ENCODE measurements around the gene IGHMBP2.

The IGHMBP2 gene

DNA sequence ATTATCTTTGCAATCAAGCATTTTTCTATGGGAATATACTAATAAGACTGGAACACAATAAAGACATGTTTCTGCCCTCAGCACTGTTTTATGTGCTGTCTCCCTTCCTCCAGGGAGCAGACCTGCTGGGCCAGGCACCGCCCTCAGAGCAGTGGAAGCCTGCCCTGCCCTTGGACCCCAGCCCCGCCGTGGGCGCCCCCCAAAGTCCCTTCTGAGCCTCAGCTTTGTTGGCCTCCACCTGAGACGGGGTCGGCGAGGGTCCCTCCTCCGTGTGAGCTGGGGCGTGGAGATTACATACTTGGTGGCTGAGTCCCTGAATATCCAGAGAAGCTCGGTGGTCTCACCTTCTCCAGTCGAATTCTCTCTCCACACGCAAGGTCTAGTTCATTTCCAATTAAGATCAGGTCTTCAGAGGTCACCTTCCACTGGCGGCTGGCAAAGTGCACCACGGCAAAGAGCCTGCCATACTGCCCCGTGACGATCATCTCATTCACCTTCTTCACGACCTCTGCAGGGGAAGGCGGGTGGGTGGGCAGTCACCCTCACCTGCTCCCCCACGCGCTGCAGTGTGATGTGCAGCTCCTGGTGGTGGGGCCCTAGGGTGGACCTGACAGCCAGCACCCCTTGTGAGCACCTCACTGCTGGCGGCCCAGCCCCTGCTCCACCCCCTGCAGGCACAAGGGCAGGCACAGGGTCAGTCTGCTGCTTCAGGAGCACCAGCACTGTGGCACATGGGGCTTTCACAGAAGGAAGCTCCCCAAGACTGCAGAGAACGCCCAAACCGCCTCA is 7.3 kb upstream of the IGHMBP2 start:
- H3K4me1 ChIP-seq (ENCODE audit: control insufficient read depth, insufficient read depth, low read length), result no peaks in the 10 kb centered on the region
- ChIA-PET POLR2A (no interaction called here), CTCF (no interaction called here)
- no peak overlapping the region for H3K27ac ChIP-seq (ENCODE audit: extremely low read depth, low read depth, low read length)
- no peaks in the 10 kb centered on the region for H3K9me3 ChIP-seq (ENCODE audit: control insufficient read depth, insufficient read depth, low read depth, low read length)
- peaks cover 5 to 90% of the 10 kb centered on the region in 2 experiments; a peak in 2 of 3 replicates for H3K36me3 ChIP-seq (ENCODE audit: control insufficient read depth in 2 of 2, insufficient read depth in 1 of 2, low read length in 2 of 2)
- no peak overlapping the region for H3K4me3 ChIP-seq (ENCODE audit: low read depth, low read length)
- TF ChIP-seq ZNF114 (tag by site-specific recombination; IDR thresholded peaks at IDR 0.05) (no peak), ZFP69B (tag by site-specific recombination; IDR thresholded peaks at IDR 0.05) (no peak), GLIS1 (tag by site-specific recombination; IDR thresholded peaks at IDR 0.05) (no peak), ZSCAN23 (tag by site-specific recombination; IDR thresholded peaks at IDR 0.05) (no peak), ZNF18 (tag by site-specific recombination; IDR thresholded peaks at IDR 0.05) (no peak), AEBP2 (tag by site-specific recombination; IDR thresholded peaks at IDR 0.05; ENCODE audit: borderline replicate concordance) (no peak), GLIS2 (tag by site-specific recombination; IDR thresholded peaks at IDR 0.05) (no peak), KLF9 (tag by site-specific recombination; IDR thresholded peaks at IDR 0.05; ENCODE audit: low read depth) (no peak), ZSCAN30 (tag by site-specific recombination; IDR thresholded peaks at IDR 0.05) (no peak)
- TF ChIP-seq, protein P1, sequence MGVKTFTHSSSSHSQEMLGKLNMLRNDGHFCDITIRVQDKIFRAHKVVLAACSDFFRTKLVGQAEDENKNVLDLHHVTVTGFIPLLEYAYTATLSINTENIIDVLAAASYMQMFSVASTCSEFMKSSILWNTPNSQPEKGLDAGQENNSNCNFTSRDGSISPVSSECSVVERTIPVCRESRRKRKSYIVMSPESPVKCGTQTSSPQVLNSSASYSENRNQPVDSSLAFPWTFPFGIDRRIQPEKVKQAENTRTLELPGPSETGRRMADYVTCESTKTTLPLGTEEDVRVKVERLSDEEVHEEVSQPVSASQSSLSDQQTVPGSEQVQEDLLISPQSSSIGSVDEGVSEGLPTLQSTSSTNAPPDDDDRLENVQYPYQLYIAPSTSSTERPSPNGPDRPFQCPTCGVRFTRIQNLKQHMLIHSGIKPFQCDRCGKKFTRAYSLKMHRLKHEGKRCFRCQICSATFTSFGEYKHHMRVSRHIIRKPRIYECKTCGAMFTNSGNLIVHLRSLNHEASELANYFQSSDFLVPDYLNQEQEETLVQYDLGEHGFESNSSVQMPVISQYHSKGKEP (tag by site-specific recombination; IDR thresholded peaks at IDR 0.05), result no peak
- TF ChIP-seq, protein P2, sequence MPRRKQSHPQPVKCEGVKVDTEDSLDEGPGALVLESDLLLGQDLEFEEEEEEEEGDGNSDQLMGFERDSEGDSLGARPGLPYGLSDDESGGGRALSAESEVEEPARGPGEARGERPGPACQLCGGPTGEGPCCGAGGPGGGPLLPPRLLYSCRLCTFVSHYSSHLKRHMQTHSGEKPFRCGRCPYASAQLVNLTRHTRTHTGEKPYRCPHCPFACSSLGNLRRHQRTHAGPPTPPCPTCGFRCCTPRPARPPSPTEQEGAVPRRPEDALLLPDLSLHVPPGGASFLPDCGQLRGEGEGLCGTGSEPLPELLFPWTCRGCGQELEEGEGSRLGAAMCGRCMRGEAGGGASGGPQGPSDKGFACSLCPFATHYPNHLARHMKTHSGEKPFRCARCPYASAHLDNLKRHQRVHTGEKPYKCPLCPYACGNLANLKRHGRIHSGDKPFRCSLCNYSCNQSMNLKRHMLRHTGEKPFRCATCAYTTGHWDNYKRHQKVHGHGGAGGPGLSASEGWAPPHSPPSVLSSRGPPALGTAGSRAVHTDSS (tag by site-specific recombination; IDR thresholded peaks at IDR 0.05), result no peak
- TF ChIP-seq, protein P3, sequence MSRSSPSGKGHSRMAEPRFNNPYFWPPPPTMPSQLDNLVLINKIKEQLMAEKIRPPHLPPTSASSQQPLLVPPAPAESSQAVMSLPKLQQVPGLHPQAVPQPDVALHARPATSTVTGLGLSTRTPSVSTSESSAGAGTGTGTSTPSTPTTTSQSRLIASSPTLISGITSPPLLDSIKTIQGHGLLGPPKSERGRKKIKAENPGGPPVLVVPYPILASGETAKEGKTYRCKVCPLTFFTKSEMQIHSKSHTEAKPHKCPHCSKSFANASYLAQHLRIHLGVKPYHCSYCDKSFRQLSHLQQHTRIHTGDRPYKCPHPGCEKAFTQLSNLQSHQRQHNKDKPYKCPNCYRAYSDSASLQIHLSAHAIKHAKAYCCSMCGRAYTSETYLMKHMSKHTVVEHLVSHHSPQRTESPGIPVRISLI (tag by site-specific recombination; IDR thresholded peaks at IDR 0.05), result no peak

GRCh38 chr11:68897441-68897840 is 6.2 kb upstream of the IGHMBP2 start:
- Histone ChIP-seq H3K36me3 (ENCODE audit: control insufficient read depth in 2 of 2, insufficient read depth in 1 of 2, low read length in 2 of 2) (peaks cover 5 to 83% of the 10 kb centered on the region in 2 experiments; a peak in 2 of 3 replicates), H3K9me3 (ENCODE audit: control insufficient read depth, insufficient read depth, low read depth, low read length) (no peaks in the 10 kb centered on the region), H3K4me3 (ENCODE audit: low read depth, low read length) (no peak overlapping the region), H3K4me1 (ENCODE audit: control insufficient read depth, insufficient read depth, low read length) (no peaks in the 10 kb centered on the region), H3K27ac (ENCODE audit: extremely low read depth, low read depth, low read length) (no peak overlapping the region)
- POLR2A ChIA-PET, result no interaction called here
- no peak for TF ChIP-seq ZNF404 (tag by site-specific recombination; IDR thresholded peaks at IDR 0.05)
- CTCF ChIA-PET, result no interaction called here
